Measurements from ENCODE around the gene RASA3. TPM values are rescaled to one million over a fixed set of nuclear protein-coding genes. Genes with fewer than 3 reads are reported as not detected.

The RASA3 gene
- total RNA-seq, 1 experiment from 2014 or later = 18.6 TPM

GRCh38 chr13:113978741-113979481, 153.5 kb downstream of the RASA3 start (continued):
- TF ChIP-seq REST (IDR thresholded peaks at IDR 0.05; ENCODE audit: low read depth) (no peak), ZFX (IDR thresholded peaks at IDR 0.05) (no peak), EZH2phosphoT487 (IDR thresholded peaks at IDR 0.05; ENCODE audit: borderline replicate concordance) (no peak)

- ChIA-PET RAD21 (ENCODE audit: low non-redundant PET in 1 of 2, low total read pairs in 2 of 2, uncharacterized antibody in 2 of 2, unreplicated experiment in 2 of 2) (no interaction called here), POLR2A (no interaction called here)
- TSS peak; percentile 42 for BruUV-seq (replicated peaks)
Measured at GRCh38 chr13:113977976-113978375, 154.4 kb downstream of the RASA3 start.

More at GRCh38 chr13:113977976-113978375, 154.4 kb downstream of the RASA3 start:
- TF ChIP-seq YY1 (IDR thresholded peaks at IDR 0.05; ENCODE audit: extremely low read depth, insufficient replicate concordance, low read depth, low read length) (no peak), ZBTB33 (IDR thresholded peaks at IDR 0.05; ENCODE audit: extremely low read depth, insufficient replicate concordance, low read length) (no peak), ZNF274 (IDR thresholded peaks at IDR 0.05; ENCODE audit: low read depth, low read length) (no peak), MAX (IDR thresholded peaks at IDR 0.05) (no peak), ELF1 (IDR thresholded peaks at IDR 0.05; ENCODE audit: borderline replicate concordance, low read depth) (no peak), CTCF (IDR thresholded peaks at IDR 0.05 in 2 of 3, conservative IDR thresholded peaks at IDR 0.05 in 1 of 3; ENCODE audit: borderline replicate concordance in 1 of 3, insufficient read depth in 1 of 3, low read depth in 2 of 3, low read length in 2 of 3) (no peak)
- no peaks in the 10 kb centered on the region for H3K27me3 ChIP-seq (ENCODE audit: insufficient read depth, low read length)
- H3K4me1 ChIP-seq (ENCODE audit: control insufficient read depth in 1 of 2, insufficient read depth in 2 of 2, low read length in 2 of 2) = peaks cover 21 to 32% of the 10 kb centered on the region in 2 experiments
- no peak overlapping the region for H2AFZ ChIP-seq (ENCODE audit: low read depth, low read length, poor library complexity, severe bottlenecking)
- H3K9me2 ChIP-seq (ENCODE audit: insufficient read depth) = no peaks in the 10 kb centered on the region
- no peaks in the 10 kb centered on the region for H3K9me3 ChIP-seq (ENCODE audit: control insufficient read depth in 1 of 2, insufficient read depth in 1 of 2, low read depth in 1 of 2, low read length in 2 of 2)
- ATAC-seq = no peak
- H3K36me3 ChIP-seq (ENCODE audit: control insufficient read depth in 1 of 2, insufficient read depth in 2 of 2, low read length in 2 of 2) = no peaks in the 10 kb centered on the region; a peak in 2 of 4 replicates
- CTCF ChIA-PET = no interaction called here
- no peak overlapping the region for H3K4me2 ChIP-seq (ENCODE audit: low read length)
- intact Hi-C loops (cut with micrococcal nuclease) = no loop called here
- no peak for DNase-seq (ENCODE audit: low read depth, low spot score)
- H3K27ac ChIP-seq (ENCODE audit: low read depth, low read length) = no peak overlapping the region
- H3K79me2 ChIP-seq (ENCODE audit: insufficient read depth, low read length) = no peaks in the 10 kb centered on the region
- no peak overlapping the region for H3K9ac ChIP-seq (ENCODE audit: low read length)
- H4K20me1 ChIP-seq (ENCODE audit: insufficient read depth) = no peaks in the 10 kb centered on the region
- no peak overlapping the region for H3K4me3 ChIP-seq (replicated peaks in 1 of 2; ENCODE audit: low read depth in 1 of 2, low read length in 2 of 2)

Measured in HCT116 (cell line).